ENCODE results near the gene CNKSR3. TPM values are rescaled to one million over a fixed set of nuclear protein-coding genes. Genes with fewer than 3 reads are reported as not detected.

CNKSR3 gene
- total RNA-seq, 1 experiment from 2014 or later = not detected

- Histone ChIP-seq H3K4me2 (ENCODE audit: low read depth, low read length, poor library complexity, severe bottlenecking) (no peak overlapping the region), H3K36me3 (ENCODE audit: insufficient read depth, low read length) (no peaks in the 10 kb centered on the region), H3K9ac (ENCODE audit: low read length) (no peak overlapping the region), H4K20me1 (ENCODE audit: insufficient read depth, low read depth, low read length) (no peaks in the 10 kb centered on the region), H3K9me3 (ENCODE audit: low read length) (no peaks in the 10 kb centered on the region), H3K27ac (ENCODE audit: low read length) (peak overlapping the region; percentile 27; the same call in 1 of the 2 replicates), H3K27me3 (ENCODE audit: low read length) (no peaks in the 10 kb centered on the region), H3K9me2 (replicated peaks; ENCODE audit: insufficient read depth, low read length) (no peaks in the 10 kb centered on the region), H3K4me1 (ENCODE audit: low read length) (peaks cover 17% of the 10 kb centered on the region), H3K4me3 (ENCODE audit: low read length) (no peak overlapping the region), H2AFZ (ENCODE audit: low read length) (no peak overlapping the region), H3K79me2 (ENCODE audit: low read length) (no peaks in the 10 kb centered on the region)
- peak; percentile 47 for DNase-seq
Measured at GRCh38 chr6:154361476-154361875, 149.0 kb downstream of the CNKSR3 start.

DNA sequence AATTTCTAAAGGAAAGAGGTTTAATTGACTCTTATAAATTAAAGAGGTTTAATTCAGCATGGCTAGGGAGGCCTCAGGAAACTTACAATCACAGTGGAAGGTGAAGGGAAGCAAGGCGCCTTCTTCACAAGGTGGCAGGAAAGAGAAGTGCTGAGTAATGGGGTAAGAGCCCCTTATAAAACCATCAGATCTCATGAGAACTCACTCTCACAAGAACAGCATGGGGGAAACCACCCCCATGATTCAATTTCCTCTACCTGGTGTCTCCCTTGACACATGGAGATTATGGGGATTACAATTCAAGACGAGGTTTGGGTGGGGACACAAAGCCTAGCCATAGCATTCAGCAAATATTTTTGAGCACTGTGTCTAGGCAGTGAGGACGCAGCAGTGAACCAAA is 150.0 kb downstream of the CNKSR3 start:
- H2AFZ ChIP-seq (ENCODE audit: low read length) = no peak overlapping the region
- no peak overlapping the region for H3K9ac ChIP-seq (ENCODE audit: low read length)
- no peaks in the 10 kb centered on the region for H3K36me3 ChIP-seq (ENCODE audit: insufficient read depth, low read length)
- H3K27ac ChIP-seq (ENCODE audit: low read length) = peak overlapping the region; percentile 27; the same call in 1 of the 2 replicates
- no peaks in the 10 kb centered on the region for H3K27me3 ChIP-seq (ENCODE audit: low read length)
- H3K4me3 ChIP-seq (ENCODE audit: low read length) = no peak overlapping the region
- DNase-seq = no peak
- H3K9me3 ChIP-seq (ENCODE audit: low read length) = no peaks in the 10 kb centered on the region
- no peaks in the 10 kb centered on the region for H3K79me2 ChIP-seq (ENCODE audit: low read length)
- no peaks in the 10 kb centered on the region for H4K20me1 ChIP-seq (ENCODE audit: insufficient read depth, low read depth, low read length)
- H3K4me2 ChIP-seq (ENCODE audit: low read depth, low read length, poor library complexity, severe bottlenecking) = no peak overlapping the region
- no peaks in the 10 kb centered on the region for H3K9me2 ChIP-seq (replicated peaks; ENCODE audit: insufficient read depth, low read length)
- H3K4me1 ChIP-seq (ENCODE audit: low read length) = peaks cover 24% of the 10 kb centered on the region

DNA sequence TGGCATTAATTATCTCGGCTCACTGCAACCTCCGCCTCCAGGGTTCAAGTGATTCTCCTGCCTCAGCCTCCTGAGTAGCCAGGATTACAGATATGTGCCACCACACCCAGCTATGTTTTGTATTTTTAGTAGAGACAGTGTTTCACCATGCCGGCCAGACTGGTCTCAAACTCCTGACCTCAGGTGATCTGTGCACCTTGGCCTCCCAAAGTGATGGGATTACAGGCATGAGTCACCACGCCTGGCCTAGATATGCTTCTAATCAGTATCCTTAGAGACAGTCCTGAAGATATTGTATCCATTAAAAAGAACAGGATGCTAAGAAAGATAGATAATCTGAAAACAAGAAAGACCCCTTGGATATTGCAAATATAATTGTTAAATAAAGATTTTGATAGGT is 150.8 kb downstream of the CNKSR3 start:
- peaks cover 24% of the 10 kb centered on the region for H3K4me1 ChIP-seq (ENCODE audit: low read length)
- H3K4me2 ChIP-seq (ENCODE audit: low read depth, low read length, poor library complexity, severe bottlenecking) = no peak overlapping the region
- H2AFZ ChIP-seq (ENCODE audit: low read length) = no peak overlapping the region
- no peak overlapping the region for H3K9ac ChIP-seq (ENCODE audit: low read length)
- H4K20me1 ChIP-seq (ENCODE audit: insufficient read depth, low read depth, low read length) = no peaks in the 10 kb centered on the region
- H3K4me3 ChIP-seq (ENCODE audit: low read length) = no peak overlapping the region
- H3K79me2 ChIP-seq (ENCODE audit: low read length) = no peaks in the 10 kb centered on the region
- H3K9me2 ChIP-seq (replicated peaks; ENCODE audit: insufficient read depth, low read length) = no peaks in the 10 kb centered on the region
- H3K9me3 ChIP-seq (ENCODE audit: low read length) = no peaks in the 10 kb centered on the region
- no peak for DNase-seq
- no peak overlapping the region for H3K27ac ChIP-seq (ENCODE audit: low read length)
- H3K36me3 ChIP-seq (ENCODE audit: insufficient read depth, low read length) = no peaks in the 10 kb centered on the region
- H3K27me3 ChIP-seq (ENCODE audit: low read length) = no peaks in the 10 kb centered on the region

- no peaks in the 10 kb centered on the region for H3K9me3 ChIP-seq (ENCODE audit: low read length)
- no peak overlapping the region for H2AFZ ChIP-seq (ENCODE audit: low read length)
- no peaks in the 10 kb centered on the region for H3K79me2 ChIP-seq (ENCODE audit: low read length)
- H3K27ac ChIP-seq (ENCODE audit: low read length) = no peak overlapping the region
- no peak overlapping the region for H3K4me3 ChIP-seq (ENCODE audit: low read length)
- DNase-seq = no peak
- H4K20me1 ChIP-seq (ENCODE audit: insufficient read depth, low read depth, low read length) = no peaks in the 10 kb centered on the region
- H3K36me3 ChIP-seq (ENCODE audit: insufficient read depth, low read length) = no peaks in the 10 kb centered on the region
- peaks cover 24% of the 10 kb centered on the region for H3K4me1 ChIP-seq (ENCODE audit: low read length)
- no peaks in the 10 kb centered on the region for H3K9me2 ChIP-seq (replicated peaks; ENCODE audit: insufficient read depth, low read length)
- no peak overlapping the region for H3K4me2 ChIP-seq (ENCODE audit: low read depth, low read length, poor library complexity, severe bottlenecking)
- H3K9ac ChIP-seq (ENCODE audit: low read length) = no peak overlapping the region
- H3K27me3 ChIP-seq (ENCODE audit: low read length) = no peaks in the 10 kb centered on the region
Measured at GRCh38 chr6:154359161-154359574, 151.3 kb downstream of the CNKSR3 start.

DNA sequence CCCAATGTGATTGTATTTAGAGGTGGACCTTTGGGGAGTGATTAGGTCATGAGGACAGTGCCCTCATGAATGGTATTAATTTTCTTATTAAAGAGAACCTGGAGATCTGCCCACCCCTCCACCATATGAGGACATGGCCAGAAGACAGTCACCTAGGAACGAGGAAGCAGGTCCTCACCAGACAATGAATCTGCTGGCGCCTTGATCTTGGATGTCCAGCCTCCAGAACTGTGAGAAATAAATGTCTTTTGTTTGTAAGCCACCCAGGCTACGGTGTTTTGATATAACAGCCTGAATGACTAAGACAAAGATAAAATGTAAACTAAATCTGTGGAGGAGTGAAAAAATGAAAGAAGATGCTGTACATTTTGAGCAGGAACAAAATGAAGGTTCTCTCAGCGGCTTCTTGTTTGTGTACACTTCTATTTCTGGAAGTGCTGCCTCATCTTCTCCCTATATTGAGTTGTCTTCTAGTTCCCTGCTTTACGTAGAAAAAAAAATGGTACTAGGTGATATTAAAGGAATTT is 152.4 kb downstream of the CNKSR3 start:
- H3K36me3 ChIP-seq (ENCODE audit: insufficient read depth, low read length) = no peaks in the 10 kb centered on the region
- H3K27me3 ChIP-seq (ENCODE audit: low read length) = no peaks in the 10 kb centered on the region
- no peak overlapping the region for H3K4me2 ChIP-seq (ENCODE audit: low read depth, low read length, poor library complexity, severe bottlenecking)
- peaks cover 24% of the 10 kb centered on the region for H3K4me1 ChIP-seq (ENCODE audit: low read length)
- no peaks in the 10 kb centered on the region for H3K79me2 ChIP-seq (ENCODE audit: low read length)
- no peaks in the 10 kb centered on the region for H3K9me3 ChIP-seq (ENCODE audit: low read length)
- no peak overlapping the region for H3K27ac ChIP-seq (ENCODE audit: low read length)
- H3K9ac ChIP-seq (ENCODE audit: low read length) = no peak overlapping the region
- no peak overlapping the region for H2AFZ ChIP-seq (ENCODE audit: low read length)
- DNase-seq = no peak
- H3K9me2 ChIP-seq (replicated peaks; ENCODE audit: insufficient read depth, low read length) = no peaks in the 10 kb centered on the region
- no peaks in the 10 kb centered on the region for H4K20me1 ChIP-seq (ENCODE audit: insufficient read depth, low read depth, low read length)
- H3K4me3 ChIP-seq (ENCODE audit: low read length) = no peak overlapping the region

DNA sequence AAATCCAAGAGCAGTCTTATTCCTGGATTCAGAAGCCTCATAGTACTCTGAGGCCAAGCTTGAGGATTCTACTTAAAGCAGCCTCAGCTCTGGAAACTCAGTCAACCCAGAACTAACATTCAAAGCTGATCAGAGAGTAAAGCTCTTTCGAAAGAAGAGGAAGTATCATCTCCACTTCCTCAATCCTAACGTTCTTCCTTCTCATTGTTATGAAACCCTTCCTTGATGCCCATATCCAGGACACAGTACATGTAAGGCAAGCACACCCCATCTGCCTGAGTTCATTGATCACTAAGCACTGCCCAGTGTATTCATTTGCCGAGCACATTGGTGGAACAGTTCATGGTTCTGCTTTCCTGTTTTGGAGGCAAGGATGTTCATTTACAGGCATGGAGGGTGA is 153.8 kb downstream of the CNKSR3 start, which contains the start of gene IPCEF1:
Gene IPCEF1, minus strand, starts transcription at position 114 of the 400 bp plus-strand sequence. CDS start 90,856 bp downstream, outside the sequence.
- H3K27me3 ChIP-seq (ENCODE audit: low read length) = no peaks in the 10 kb centered on the region
- H2AFZ ChIP-seq (ENCODE audit: low read length) = peak within 1 kb of the TSS; percentile 49
- DNase-seq = peak; percentile 61
- no peaks in the 10 kb centered on the region for H3K79me2 ChIP-seq (ENCODE audit: low read length)
- H3K4me1 ChIP-seq (ENCODE audit: low read length) = peaks cover 24% of the 10 kb centered on the region
- H3K27ac ChIP-seq (ENCODE audit: low read length) = no peak within 1 kb of the TSS
- no peaks in the 10 kb centered on the region for H4K20me1 ChIP-seq (ENCODE audit: insufficient read depth, low read depth, low read length)
- H3K9ac ChIP-seq (ENCODE audit: low read length) = no peak within 1 kb of the TSS
- no peak within 1 kb of the TSS for H3K4me3 ChIP-seq (ENCODE audit: low read length)
- no peaks in the 10 kb centered on the region for H3K9me3 ChIP-seq (ENCODE audit: low read length)
- no peaks in the 10 kb centered on the region for H3K36me3 ChIP-seq (ENCODE audit: insufficient read depth, low read length)
- H3K4me2 ChIP-seq (ENCODE audit: low read depth, low read length, poor library complexity, severe bottlenecking) = peak within 1 kb of the TSS; percentile 29
- no peaks in the 10 kb centered on the region for H3K9me2 ChIP-seq (replicated peaks; ENCODE audit: insufficient read depth, low read length)

GRCh38 chr6:154356113-154356512 is 154.4 kb downstream of the CNKSR3 start:
- no peaks in the 10 kb centered on the region for H3K9me3 ChIP-seq (ENCODE audit: low read length)
- H3K27me3 ChIP-seq (ENCODE audit: low read length) = no peaks in the 10 kb centered on the region
- H3K79me2 ChIP-seq (ENCODE audit: low read length) = no peaks in the 10 kb centered on the region
- H4K20me1 ChIP-seq (ENCODE audit: insufficient read depth, low read depth, low read length) = no peaks in the 10 kb centered on the region
- no peak overlapping the region for H3K9ac ChIP-seq (ENCODE audit: low read length)
- no peak overlapping the region for H3K4me3 ChIP-seq (ENCODE audit: low read length)
- no peaks in the 10 kb centered on the region for H3K9me2 ChIP-seq (replicated peaks; ENCODE audit: insufficient read depth, low read length)
- H3K4me1 ChIP-seq (ENCODE audit: low read length) = peaks cover 20% of the 10 kb centered on the region
- H3K36me3 ChIP-seq (ENCODE audit: insufficient read depth, low read length) = no peaks in the 10 kb centered on the region
- H3K4me2 ChIP-seq (ENCODE audit: low read depth, low read length, poor library complexity, severe bottlenecking) = peak overlapping the region; percentile 29
- no peak for DNase-seq
- H3K27ac ChIP-seq (ENCODE audit: low read length) = no peak overlapping the region
- H2AFZ ChIP-seq (ENCODE audit: low read length) = no peak overlapping the region

GRCh38 chr6:154354265-154354777 is 156.2 kb downstream of the CNKSR3 start:
- no peaks in the 10 kb centered on the region for H3K9me3 ChIP-seq (ENCODE audit: low read length)
- H3K4me2 ChIP-seq (ENCODE audit: low read depth, low read length, poor library complexity, severe bottlenecking) = no peak overlapping the region
- no peaks in the 10 kb centered on the region for H3K36me3 ChIP-seq (ENCODE audit: insufficient read depth, low read length)
- H3K27me3 ChIP-seq (ENCODE audit: low read length) = no peaks in the 10 kb centered on the region
- no peak for DNase-seq
- H3K4me1 ChIP-seq (ENCODE audit: low read length) = peaks cover 15% of the 10 kb centered on the region
- H3K4me3 ChIP-seq (ENCODE audit: low read length) = no peak overlapping the region
- no peaks in the 10 kb centered on the region for H3K9me2 ChIP-seq (replicated peaks; ENCODE audit: insufficient read depth, low read length)
- no peaks in the 10 kb centered on the region for H3K79me2 ChIP-seq (ENCODE audit: low read length)
- no peaks in the 10 kb centered on the region for H4K20me1 ChIP-seq (ENCODE audit: insufficient read depth, low read depth, low read length)
- H3K9ac ChIP-seq (ENCODE audit: low read length) = no peak overlapping the region
- no peak overlapping the region for H3K27ac ChIP-seq (ENCODE audit: low read length)
- H2AFZ ChIP-seq (ENCODE audit: low read length) = no peak overlapping the region

Data from Karpas-422 (cell line).